ENCODE results near the gene TLX3.

TLX3 gene

DNA sequence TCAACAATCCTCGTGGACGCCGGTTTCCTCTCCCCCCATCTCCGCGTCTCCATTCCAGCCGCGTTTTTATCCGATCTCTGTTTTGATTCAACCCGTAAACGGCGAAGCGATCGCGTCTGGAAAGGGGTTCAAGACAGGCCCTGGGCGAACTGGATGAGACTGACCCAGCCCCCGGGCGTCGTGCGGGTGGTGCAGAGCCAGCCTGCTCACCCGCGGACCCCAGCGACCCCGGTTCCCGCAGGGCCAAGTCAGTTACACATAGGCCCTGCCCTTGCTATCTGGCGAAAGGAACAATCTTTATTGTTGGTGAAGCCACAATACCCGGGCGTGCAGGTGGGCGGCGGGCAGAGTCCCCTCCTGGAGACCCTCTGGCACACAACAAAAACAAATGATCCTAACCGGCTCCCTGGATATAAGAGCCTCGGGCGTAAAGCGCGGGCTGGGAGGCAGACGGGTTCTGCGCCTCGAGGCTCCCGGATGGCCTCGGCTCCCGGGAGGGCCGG is 1.8 kb downstream of the TLX3 start:
- ATAC-seq (ENCODE audit: low read depth) (no peak), DNase-seq (ENCODE audit: low spot score in 2 of 2) (no peak)
- H3K36me3 Mint-ChIP-seq = peaks cover 4% of the 10 kb centered on the region
- H3K4me3 Mint-ChIP-seq = no peak overlapping the region
- H3K27ac Mint-ChIP-seq = peak overlapping the region; percentile 72
- H3K4me1 Mint-ChIP-seq = peaks cover 11% of the 10 kb centered on the region
- H3K27me3 Mint-ChIP-seq = peaks cover 26% of the 10 kb centered on the region
- peaks cover 3% of the 10 kb centered on the region for H3K9me3 Mint-ChIP-seq

DNA sequence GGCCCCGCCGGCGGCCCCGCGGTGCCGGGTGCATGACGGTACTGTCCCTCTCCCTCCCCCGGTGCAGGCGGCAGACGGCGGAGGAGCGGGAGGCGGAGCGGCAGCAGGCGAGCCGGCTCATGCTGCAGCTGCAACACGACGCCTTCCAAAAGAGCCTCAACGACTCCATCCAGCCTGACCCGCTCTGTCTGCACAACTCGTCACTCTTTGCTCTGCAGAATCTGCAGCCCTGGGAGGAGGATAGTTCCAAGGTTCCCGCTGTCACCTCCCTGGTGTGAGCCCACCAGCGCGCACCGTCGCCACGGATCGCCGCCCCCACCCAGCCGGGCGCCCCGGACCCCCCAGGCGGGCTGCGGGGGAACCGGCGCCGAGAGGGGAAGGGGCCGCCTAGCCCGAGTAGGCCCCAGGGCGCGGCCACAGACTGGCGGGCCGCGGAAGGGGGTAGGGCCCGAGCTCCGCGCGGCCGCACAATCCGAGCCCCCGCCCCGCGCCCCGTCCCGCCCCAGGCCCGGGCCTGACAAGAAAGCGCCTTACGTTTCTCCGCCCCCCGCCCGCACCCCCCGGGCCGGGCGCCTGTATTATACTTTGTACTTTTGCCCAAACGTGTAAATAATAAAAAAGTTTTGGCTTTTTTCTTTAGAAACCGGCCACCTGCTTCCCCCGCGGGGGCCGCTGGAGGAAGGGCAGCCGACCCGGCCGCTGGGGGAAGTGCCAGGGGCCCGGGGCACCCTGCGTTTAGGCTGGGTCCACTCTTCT is 2.5 kb downstream of the TLX3 start:
- DNase-seq (ENCODE audit: low spot score in 2 of 2) = no peak
- peaks cover 11% of the 10 kb centered on the region for H3K4me1 Mint-ChIP-seq
- H3K36me3 Mint-ChIP-seq = peaks cover 4% of the 10 kb centered on the region
- no peak for ATAC-seq (ENCODE audit: low read depth)
- no peak overlapping the region for H3K4me3 Mint-ChIP-seq
- H3K27ac Mint-ChIP-seq = no peak overlapping the region
- peaks cover 3% of the 10 kb centered on the region for H3K9me3 Mint-ChIP-seq
- H3K27me3 Mint-ChIP-seq = peaks cover 25% of the 10 kb centered on the region

GRCh38 chr5:171312129-171312974 is 3.3 kb downstream of the TLX3 start:
- H3K9me3 Mint-ChIP-seq = peaks cover 3% of the 10 kb centered on the region
- DNase-seq (ENCODE audit: low spot score in 2 of 2) (no peak), ATAC-seq (ENCODE audit: low read depth) (no peak)
- peak overlapping the region; percentile 22 for H3K4me3 Mint-ChIP-seq
- peak overlapping the region; percentile 16 for H3K27ac Mint-ChIP-seq
- peaks cover 4% of the 10 kb centered on the region for H3K36me3 Mint-ChIP-seq
- peaks cover 27% of the 10 kb centered on the region for H3K27me3 Mint-ChIP-seq
- H3K4me1 Mint-ChIP-seq = peaks cover 11% of the 10 kb centered on the region

GRCh38 chr5:171313481-171314206 is 4.6 kb downstream of the TLX3 start:
- DNase-seq (ENCODE audit: low spot score in 2 of 2) (no peak), ATAC-seq (ENCODE audit: low read depth) (no peak)
- peaks cover 4% of the 10 kb centered on the region for H3K36me3 Mint-ChIP-seq
- H3K4me3 Mint-ChIP-seq = no peak overlapping the region
- peak overlapping the region; percentile 16 for H3K27ac Mint-ChIP-seq
- peaks cover 3% of the 10 kb centered on the region for H3K9me3 Mint-ChIP-seq
- H3K27me3 Mint-ChIP-seq = peaks cover 28% of the 10 kb centered on the region
- H3K4me1 Mint-ChIP-seq = peaks cover 11% of the 10 kb centered on the region

GRCh38 chr5:171314728-171315385 is 5.8 kb downstream of the TLX3 start:
- DNase-seq (ENCODE audit: low spot score in 2 of 2) (no peak), ATAC-seq (ENCODE audit: low read depth) (no peak)
- Mint-ChIP-seq H3K36me3 (peaks cover 4% of the 10 kb centered on the region), H3K9me3 (peaks cover 3% of the 10 kb centered on the region), H3K27ac (no peak overlapping the region), H3K4me3 (no peak overlapping the region), H3K4me1 (peaks cover 11% of the 10 kb centered on the region), H3K27me3 (peaks cover 31% of the 10 kb centered on the region)

- Mint-ChIP-seq H3K36me3 (peaks cover 3% of the 10 kb centered on the region), H3K27me3 (peaks cover 32% of the 10 kb centered on the region), H3K27ac (no peak overlapping the region), H3K4me3 (no peak overlapping the region), H3K4me1 (peaks cover 10% of the 10 kb centered on the region), H3K9me3 (peaks cover 3% of the 10 kb centered on the region)
- DNase-seq (ENCODE audit: low spot score in 2 of 2) = no peak
- no peak for ATAC-seq (ENCODE audit: low read depth)
Measured at GRCh38 chr5:171315386-171315891, 6.4 kb downstream of the TLX3 start.

- Mint-ChIP-seq H3K27ac (no peak overlapping the region), H3K27me3 (peaks cover 28% of the 10 kb centered on the region), H3K4me3 (no peak overlapping the region), H3K9me3 (peaks cover 3% of the 10 kb centered on the region), H3K36me3 (no peaks in the 10 kb centered on the region), H3K4me1 (peaks cover 6% of the 10 kb centered on the region)
- ATAC-seq (ENCODE audit: low read depth) (no peak), DNase-seq (ENCODE audit: low spot score in 2 of 2) (no peak)
Measured at GRCh38 chr5:171315925-171316257, 6.8 kb downstream of the TLX3 start.

DNA sequence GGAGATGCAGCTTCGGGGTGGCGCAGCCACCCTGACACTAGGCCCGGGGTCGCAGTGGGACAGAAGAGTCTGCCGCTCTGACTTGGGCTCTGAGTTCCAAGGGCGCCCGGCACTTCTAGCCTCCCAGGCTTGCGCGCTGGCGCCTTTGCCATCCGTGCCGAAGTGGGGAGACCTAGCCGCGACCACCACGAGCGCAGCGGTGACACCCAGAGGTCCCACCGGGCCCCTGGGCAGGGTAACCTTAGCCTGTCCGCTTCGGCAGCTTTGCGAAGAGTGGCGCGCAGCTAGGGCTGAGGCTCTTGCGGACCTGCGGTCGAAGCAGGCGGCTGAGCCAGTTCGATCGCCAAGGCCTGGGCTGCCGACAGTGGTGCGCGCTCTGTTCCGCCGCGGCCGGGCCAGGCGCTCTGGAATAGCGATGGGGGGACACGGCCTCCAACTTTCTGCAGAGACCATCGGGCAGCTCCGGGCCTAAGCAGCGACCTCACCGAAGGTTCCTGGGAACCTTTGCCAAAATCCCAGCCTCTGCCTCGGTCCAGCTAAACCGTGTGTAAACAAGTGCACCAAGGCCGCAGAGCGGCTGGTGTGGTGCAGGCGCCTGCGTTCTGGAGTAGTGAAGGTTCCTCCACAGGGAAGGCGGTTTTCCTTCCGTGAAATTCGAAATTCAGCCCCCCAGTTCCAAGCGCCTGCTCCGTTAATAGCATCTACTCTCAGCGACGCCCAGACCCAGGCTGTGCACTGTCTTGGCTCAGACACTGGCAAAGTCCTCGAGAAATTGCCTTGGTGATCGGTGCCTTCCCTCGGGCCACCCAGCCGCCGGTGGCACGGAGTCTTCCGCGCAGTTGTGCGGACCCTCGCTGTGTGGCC is 7.4 kb downstream of the TLX3 start:
- H3K36me3 Mint-ChIP-seq = no peaks in the 10 kb centered on the region
- H3K27ac Mint-ChIP-seq = no peak overlapping the region
- no peak for DNase-seq (ENCODE audit: low spot score in 2 of 2)
- H3K4me1 Mint-ChIP-seq = peaks cover 6% of the 10 kb centered on the region
- no peak overlapping the region for H3K4me3 Mint-ChIP-seq
- peaks cover 28% of the 10 kb centered on the region for H3K27me3 Mint-ChIP-seq
- ATAC-seq (ENCODE audit: low read depth) = no peak
- peaks cover 3% of the 10 kb centered on the region for H3K9me3 Mint-ChIP-seq

GRCh38 chr5:171317230-171317629 is 8.2 kb downstream of the TLX3 start:
- no peak for DNase-seq (ENCODE audit: low spot score in 2 of 2)
- no peak for ATAC-seq (ENCODE audit: low read depth)
- H3K4me1 Mint-ChIP-seq = peaks cover 6% of the 10 kb centered on the region
- H3K36me3 Mint-ChIP-seq = no peaks in the 10 kb centered on the region
- H3K4me3 Mint-ChIP-seq = no peak overlapping the region
- peaks cover 30% of the 10 kb centered on the region for H3K27me3 Mint-ChIP-seq
- H3K27ac Mint-ChIP-seq = no peak overlapping the region
- H3K9me3 Mint-ChIP-seq = peaks cover 3% of the 10 kb centered on the region

DNA sequence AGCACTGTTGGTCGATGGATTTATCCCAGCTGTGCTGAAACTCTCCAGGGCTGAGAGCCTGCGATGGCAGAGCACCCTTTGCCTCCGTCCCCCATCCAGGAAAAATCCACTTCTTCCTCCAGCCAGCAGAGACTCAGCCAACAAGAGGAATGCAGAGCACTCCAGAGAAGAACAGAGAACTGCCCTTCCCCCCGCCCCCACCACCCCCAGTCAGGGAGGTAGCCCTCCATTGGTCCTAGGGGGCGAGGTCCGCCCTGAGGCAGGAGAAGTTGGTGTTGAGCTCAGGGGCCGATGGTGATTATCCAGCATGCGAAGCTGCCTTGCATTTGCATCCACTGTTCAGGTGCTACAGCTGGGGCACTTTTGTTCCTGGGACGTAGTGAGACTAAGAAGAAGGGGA is 9.0 kb downstream of the TLX3 start:
- H3K4me1 Mint-ChIP-seq = peaks cover 3% of the 10 kb centered on the region
- ATAC-seq (ENCODE audit: low read depth) (no peak), DNase-seq (ENCODE audit: low spot score in 2 of 2) (no peak)
- no peak overlapping the region for H3K27ac Mint-ChIP-seq
- no peaks in the 10 kb centered on the region for H3K36me3 Mint-ChIP-seq
- no peak overlapping the region for H3K4me3 Mint-ChIP-seq
- H3K9me3 Mint-ChIP-seq = peaks cover under 1% of the 10 kb centered on the region
- peaks cover 27% of the 10 kb centered on the region for H3K27me3 Mint-ChIP-seq

- H3K9me3 Mint-ChIP-seq = no peaks in the 10 kb centered on the region
- H3K27ac Mint-ChIP-seq = no peak overlapping the region
- no peak overlapping the region for H3K4me3 Mint-ChIP-seq
Measured at GRCh38 chr5:171321447-171321846, 12.4 kb downstream of the TLX3 start.

GRCh38 chr5:171322527-171322926 is 13.5 kb downstream of the TLX3 start:
- no peaks in the 10 kb centered on the region for H3K36me3 Mint-ChIP-seq
- no peaks in the 10 kb centered on the region for H3K9me3 Mint-ChIP-seq
- H3K27me3 Mint-ChIP-seq = peaks cover 23% of the 10 kb centered on the region
- no peak overlapping the region for H3K4me3 Mint-ChIP-seq
- DNase-seq (ENCODE audit: low spot score in 2 of 2) (no peak), ATAC-seq (ENCODE audit: low read depth) (no peak)
- H3K4me1 Mint-ChIP-seq = no peaks in the 10 kb centered on the region
- H3K27ac Mint-ChIP-seq = no peak overlapping the region

More at GRCh38 chr5:171321447-171321846, 12.4 kb downstream of the TLX3 start:
- ATAC-seq (ENCODE audit: low read depth) = no peak
- Mint-ChIP-seq H3K4me1 (no peaks in the 10 kb centered on the region), H3K27me3 (peaks cover 26% of the 10 kb centered on the region), H3K36me3 (no peaks in the 10 kb centered on the region)
- no peak for DNase-seq (ENCODE audit: low spot score in 2 of 2)

GRCh38 chr5:171323007-171323406 is 14.0 kb downstream of the TLX3 start:
- ATAC-seq (ENCODE audit: low read depth) (no peak), DNase-seq (ENCODE audit: low spot score in 2 of 2) (no peak)
- Mint-ChIP-seq H3K27ac (no peak overlapping the region), H3K27me3 (peaks cover 21% of the 10 kb centered on the region), H3K4me3 (no peak overlapping the region), H3K9me3 (no peaks in the 10 kb centered on the region), H3K4me1 (no peaks in the 10 kb centered on the region), H3K36me3 (no peaks in the 10 kb centered on the region)

Measured in memory B cell (primary cell).